Chondrocyte (in vitro differentiated cells): ENCODE measurements around the gene SLC19A2. TPM values are rescaled to one million over a fixed set of nuclear protein-coding genes. Genes with fewer than 3 reads are reported as not detected.

Source experiments
- DNase-seq: peaks from one replicate; pipeline ENCODE4 v3.0.0; 2021; ENCODE audit warnings: mixed read lengths, low spot score
- H3K27ac Mint-ChIP-seq: one replicate; pipeline ENCODE4 v1.8.0; 2021; ENCODE audit warnings: mild to moderate bottlenecking, moderate library complexity, mixed read lengths; ENCODE audit not compliant: unreplicated experiment
- H3K27me3 Mint-ChIP-seq: 2 replicates; pipeline ENCODE4 v1.8.0; 2021; ENCODE audit warnings: low read depth, mixed read lengths
- H3K36me3 Mint-ChIP-seq: 2 replicates; pipeline ENCODE4 v1.8.0; 2021; ENCODE audit warnings: low read depth, mixed read lengths
- H3K4me1 Mint-ChIP-seq: 2 replicates; pipeline ENCODE4 v1.8.0; 2021; ENCODE audit warnings: low read depth, mild to moderate bottlenecking, mixed read lengths
- H3K4me3 Mint-ChIP-seq: one replicate; pipeline ENCODE4 v1.8.0; 2021; ENCODE audit warnings: mild to moderate bottlenecking, moderate library complexity, mixed read lengths; ENCODE audit not compliant: unreplicated experiment
- H3K9me3 Mint-ChIP-seq: 2 replicates; pipeline ENCODE4 v1.8.0; 2021; ENCODE audit warnings: low read depth, mixed read lengths
- CTCF ChIP-seq: fragments of 200-600 bp; sonication (generic); IDR thresholded peaks from 2 replicates; pipeline ENCODE4 v1.5.0; 2021; ENCODE audit warnings: antibody characterized with exemption, mild to moderate bottlenecking, moderate library complexity
- total RNA-seq: library from RNA; stranded (reverse); gene quantifications from 3 replicates; pipeline ENCODE4 v1.2.1, GENCODE V29; 2021

Gene SLC19A2
- total RNA-seq, 1 donor from 2014 or later = 4.9 TPM

- H3K27ac Mint-ChIP-seq = no peak overlapping the region
- no peak for DNase-seq
Observed at GRCh38 chr1:169495046-169495775, 9.5 kb upstream of the SLC19A2 start.

GRCh38 chr1:169494343-169494742, 8.6 kb upstream of the SLC19A2 start:
- Mint-ChIP-seq H3K4me1 (no peaks in the 10 kb centered on the region), H3K4me3 (no peak overlapping the region), H3K9me3 (no peaks in the 10 kb centered on the region), H3K27ac (no peak overlapping the region), H3K27me3 (peaks cover 11% of the 10 kb centered on the region), H3K36me3 (no peaks in the 10 kb centered on the region)
- TF ChIP-seq CTCF = no peak
- no peak for DNase-seq

More at GRCh38 chr1:169495046-169495775, 9.5 kb upstream of the SLC19A2 start:
- H3K27me3 Mint-ChIP-seq = peaks cover 14% of the 10 kb centered on the region
- H3K36me3 Mint-ChIP-seq = no peaks in the 10 kb centered on the region
- H3K9me3 Mint-ChIP-seq = no peaks in the 10 kb centered on the region
- H3K4me3 Mint-ChIP-seq = no peak overlapping the region
- no peaks in the 10 kb centered on the region for H3K4me1 Mint-ChIP-seq
- TF ChIP-seq CTCF = no peak

- H3K27me3 Mint-ChIP-seq = peaks cover 8% of the 10 kb centered on the region
Observed at GRCh38 chr1:169493251-169493650, 7.5 kb upstream of the SLC19A2 start.

GRCh38 chr1:169491845-169492281, 6.1 kb upstream of the SLC19A2 start:
- TF ChIP-seq CTCF = no peak
- no peak for DNase-seq
- Mint-ChIP-seq H3K4me3 (no peak overlapping the region), H3K36me3 (no peaks in the 10 kb centered on the region), H3K9me3 (no peaks in the 10 kb centered on the region), H3K27ac (no peak overlapping the region), H3K27me3 (peaks cover 6% of the 10 kb centered on the region), H3K4me1 (peaks cover 9% of the 10 kb centered on the region)

More at GRCh38 chr1:169493251-169493650, 7.5 kb upstream of the SLC19A2 start:
- no peak for TF ChIP-seq CTCF
- no peak overlapping the region for H3K4me3 Mint-ChIP-seq
- no peaks in the 10 kb centered on the region for H3K9me3 Mint-ChIP-seq
- DNase-seq = no peak
- no peak overlapping the region for H3K27ac Mint-ChIP-seq
- no peaks in the 10 kb centered on the region for H3K36me3 Mint-ChIP-seq
- no peaks in the 10 kb centered on the region for H3K4me1 Mint-ChIP-seq

GRCh38 chr1:169488157-169488556, 2.4 kb upstream of the SLC19A2 start:
- no peaks in the 10 kb centered on the region for H3K36me3 Mint-ChIP-seq
- H3K9me3 Mint-ChIP-seq = no peaks in the 10 kb centered on the region
- no peak for DNase-seq
- no peak overlapping the region for H3K4me3 Mint-ChIP-seq
- H3K4me1 Mint-ChIP-seq = peaks cover 37% of the 10 kb centered on the region
- no peak for TF ChIP-seq CTCF
- no peaks in the 10 kb centered on the region for H3K27me3 Mint-ChIP-seq
- no peak overlapping the region for H3K27ac Mint-ChIP-seq
